ENCODE measurements around the gene SLC12A7. TPM values are rescaled to one million over a fixed set of nuclear protein-coding genes. Genes with fewer than 3 reads are reported as not detected.

SLC12A7 gene
- total and polyA plus RNA-seq, 2 donors (not counting 1 experiment from before 2014, with no cell fraction given): 2.9 to 23.9 TPM

GRCh38 chr5:1095302-1095989 lies 16.4 kb downstream of the SLC12A7 start:
- Histone ChIP-seq H2AFZ (ENCODE audit: low read length) (no peak overlapping the region), H3K79me2 (ENCODE audit: control insufficient read depth, insufficient read depth, low read length) (no peaks in the 10 kb centered on the region), H3K27me3 (ENCODE audit: control insufficient read depth, insufficient read depth, low read length) (no peaks in the 10 kb centered on the region), H3K27ac (ENCODE audit: insufficient read depth, low read length) (no peak overlapping the region), H3K4me2 (ENCODE audit: extremely low read depth, insufficient read depth, low read length) (no peak overlapping the region), H3K9ac (ENCODE audit: insufficient read depth, low read length) (no peak overlapping the region), H4K20me1 (ENCODE audit: control insufficient read depth, extremely low read depth, insufficient read depth, low read length) (no peaks in the 10 kb centered on the region), H3K4me3 (replicated peaks in 1 of 4; ENCODE audit: control extremely low read depth in 1 of 4, insufficient read depth in 1 of 4, low read depth in 3 of 4, low read length in 4 of 4) (no peak overlapping the region), H3K9me3 (ENCODE audit: control insufficient read depth, insufficient read depth, low read depth, low read length) (no peaks in the 10 kb centered on the region), H3K4me1 (ENCODE audit: control insufficient read depth, extremely low read depth, insufficient read depth, low read length) (no peaks in the 10 kb centered on the region), H3K36me3 (ENCODE audit: control insufficient read depth, insufficient read depth, low read length) (peaks cover 2% of the 10 kb centered on the region)
- DNase-seq (ENCODE audit: low read depth in 2 of 2): no peak
- TF ChIP-seq EZH2 (IDR thresholded peaks at IDR 0.05; ENCODE audit: low read length, missing control alignments): no peak
- TF ChIP-seq CTCF (conservative IDR thresholded peaks at IDR 0.05 in 1 of 2, IDR thresholded peaks at IDR 0.05 in 1 of 2; ENCODE audit: low read depth in 1 of 2, low read length in 2 of 2): no peak

- H3K9ac ChIP-seq (ENCODE audit: insufficient read depth, low read length): no peak overlapping the region
- H3K36me3 ChIP-seq (ENCODE audit: control insufficient read depth, insufficient read depth, low read length): peaks cover 2% of the 10 kb centered on the region
- no peak overlapping the region for H3K27ac ChIP-seq (ENCODE audit: insufficient read depth, low read length)
- no peak for DNase-seq (ENCODE audit: low read depth in 2 of 2)
- no peak overlapping the region for H3K4me2 ChIP-seq (ENCODE audit: extremely low read depth, insufficient read depth, low read length)
- no peaks in the 10 kb centered on the region for H4K20me1 ChIP-seq (ENCODE audit: control insufficient read depth, extremely low read depth, insufficient read depth, low read length)
- H2AFZ ChIP-seq (ENCODE audit: low read length): no peak overlapping the region
- no peaks in the 10 kb centered on the region for H3K27me3 ChIP-seq (ENCODE audit: control insufficient read depth, insufficient read depth, low read length)
- no peaks in the 10 kb centered on the region for H3K9me3 ChIP-seq (ENCODE audit: control insufficient read depth, insufficient read depth, low read depth, low read length)
- TF ChIP-seq EZH2 (IDR thresholded peaks at IDR 0.05; ENCODE audit: low read length, missing control alignments): no peak
- no peak overlapping the region for H3K4me3 ChIP-seq (replicated peaks in 1 of 4; ENCODE audit: control extremely low read depth in 1 of 4, insufficient read depth in 1 of 4, low read depth in 3 of 4, low read length in 4 of 4)
- no peaks in the 10 kb centered on the region for H3K4me1 ChIP-seq (ENCODE audit: control insufficient read depth, extremely low read depth, insufficient read depth, low read length)
- no peaks in the 10 kb centered on the region for H3K79me2 ChIP-seq (ENCODE audit: control insufficient read depth, insufficient read depth, low read length)
These were observed 17.1 kb downstream of the SLC12A7 start for GRCh38 chr5:1094670-1095190.

- Histone ChIP-seq H3K4me1 (ENCODE audit: control insufficient read depth, extremely low read depth, insufficient read depth, low read length) (no peaks in the 10 kb centered on the region), H4K20me1 (ENCODE audit: control insufficient read depth, extremely low read depth, insufficient read depth, low read length) (no peaks in the 10 kb centered on the region), H2AFZ (ENCODE audit: low read length) (no peak overlapping the region), H3K4me2 (ENCODE audit: extremely low read depth, insufficient read depth, low read length) (no peak overlapping the region), H3K27ac (ENCODE audit: insufficient read depth, low read length) (no peak overlapping the region), H3K9ac (ENCODE audit: insufficient read depth, low read length) (no peak overlapping the region), H3K36me3 (ENCODE audit: control insufficient read depth, insufficient read depth, low read length) (peaks cover 2% of the 10 kb centered on the region), H3K79me2 (ENCODE audit: control insufficient read depth, insufficient read depth, low read length) (no peaks in the 10 kb centered on the region), H3K27me3 (ENCODE audit: control insufficient read depth, insufficient read depth, low read length) (no peaks in the 10 kb centered on the region), H3K9me3 (ENCODE audit: control insufficient read depth, insufficient read depth, low read depth, low read length) (no peaks in the 10 kb centered on the region), H3K4me3 (replicated peaks in 1 of 4; ENCODE audit: control extremely low read depth in 1 of 4, insufficient read depth in 1 of 4, low read depth in 3 of 4, low read length in 4 of 4) (no peak overlapping the region)
- no peak for DNase-seq (ENCODE audit: low read depth in 2 of 2)
- no peak for TF ChIP-seq EZH2 (IDR thresholded peaks at IDR 0.05; ENCODE audit: low read length, missing control alignments)
- no peak for TF ChIP-seq CTCF (conservative IDR thresholded peaks at IDR 0.05 in 1 of 2, IDR thresholded peaks at IDR 0.05 in 1 of 2; ENCODE audit: low read depth in 1 of 2, low read length in 2 of 2)
These were observed 18.5 kb downstream of the SLC12A7 start for GRCh38 chr5:1093361-1093760.
